Cardiac fibroblast (primary cell): ENCODE measurements around the gene RMDN2.
A peak's percentile ranks its signal among the peaks of the same experiment; 100 is the strongest.

Experiments
- DNase-seq, 2 donors: peaks; one replicate each; pipeline versions ENCODE4 v3.0.0 to v3.0.0-alpha.2; 2010; ENCODE audit warnings: low read depth in 2 of 2
- H3K4me3 ChIP-seq, 2 donors: replicated peaks in 1 of 2; 1 replicate in 1 of 2; 2 replicates in 1 of 2; pipeline ENCODE4 v1.5.1; 2011; ENCODE audit warnings: low read depth in 2 of 2, low read length in 2 of 2, mild to moderate bottlenecking in 2 of 2, moderate library complexity in 1 of 2
- TF ChIP-seq, protein P1 (sequence below): IDR thresholded peaks from one replicate; pipeline ENCODE4 v1.5.1; 2011; ENCODE audit warnings: low read depth, mild to moderate bottlenecking, low read length, inconsistent platforms

The RMDN2 gene

DNA sequence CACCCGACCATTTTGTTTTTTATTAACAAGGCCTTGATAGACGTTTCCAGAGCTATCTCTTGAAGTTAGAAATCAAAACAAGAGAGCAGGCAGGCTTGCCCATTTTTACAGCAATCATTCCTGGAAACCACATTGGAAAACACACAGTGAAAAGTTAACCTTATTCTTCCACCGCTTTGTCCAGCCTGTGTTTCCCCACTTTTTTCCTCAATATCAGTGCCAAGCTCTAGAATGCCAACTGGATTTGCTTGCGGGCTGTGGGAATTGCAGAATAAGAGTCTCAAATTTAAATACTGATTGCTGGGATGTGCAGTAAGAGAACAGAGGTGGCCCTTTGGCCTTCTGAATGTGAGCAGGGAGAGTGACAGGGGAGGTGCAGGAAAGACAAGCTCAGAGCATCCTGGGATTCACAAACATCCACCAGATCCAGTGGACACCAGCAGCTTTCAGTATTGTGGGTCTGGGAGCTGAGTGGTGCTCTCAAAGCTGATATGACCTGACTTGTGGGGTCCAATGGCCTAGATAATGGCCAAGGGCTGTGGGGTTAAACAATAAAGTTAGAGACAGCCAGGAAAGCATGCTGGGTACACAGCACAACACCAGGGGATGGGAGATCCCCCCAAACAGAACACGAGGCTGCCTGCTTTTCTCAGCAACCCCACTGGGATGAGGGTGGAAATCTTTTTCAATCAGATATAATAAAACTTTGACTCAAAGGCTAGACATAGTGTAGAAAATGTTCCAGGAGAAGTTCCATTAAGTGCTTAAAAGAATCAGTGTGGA is 135.3 kb downstream of the RMDN2 start:
- TF ChIP-seq, protein P1, sequence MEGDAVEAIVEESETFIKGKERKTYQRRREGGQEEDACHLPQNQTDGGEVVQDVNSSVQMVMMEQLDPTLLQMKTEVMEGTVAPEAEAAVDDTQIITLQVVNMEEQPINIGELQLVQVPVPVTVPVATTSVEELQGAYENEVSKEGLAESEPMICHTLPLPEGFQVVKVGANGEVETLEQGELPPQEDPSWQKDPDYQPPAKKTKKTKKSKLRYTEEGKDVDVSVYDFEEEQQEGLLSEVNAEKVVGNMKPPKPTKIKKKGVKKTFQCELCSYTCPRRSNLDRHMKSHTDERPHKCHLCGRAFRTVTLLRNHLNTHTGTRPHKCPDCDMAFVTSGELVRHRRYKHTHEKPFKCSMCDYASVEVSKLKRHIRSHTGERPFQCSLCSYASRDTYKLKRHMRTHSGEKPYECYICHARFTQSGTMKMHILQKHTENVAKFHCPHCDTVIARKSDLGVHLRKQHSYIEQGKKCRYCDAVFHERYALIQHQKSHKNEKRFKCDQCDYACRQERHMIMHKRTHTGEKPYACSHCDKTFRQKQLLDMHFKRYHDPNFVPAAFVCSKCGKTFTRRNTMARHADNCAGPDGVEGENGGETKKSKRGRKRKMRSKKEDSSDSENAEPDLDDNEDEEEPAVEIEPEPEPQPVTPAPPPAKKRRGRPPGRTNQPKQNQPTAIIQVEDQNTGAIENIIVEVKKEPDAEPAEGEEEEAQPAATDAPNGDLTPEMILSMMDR, result no peak
- no peak overlapping the region for H3K4me3 ChIP-seq
- no peak for DNase-seq

DNA sequence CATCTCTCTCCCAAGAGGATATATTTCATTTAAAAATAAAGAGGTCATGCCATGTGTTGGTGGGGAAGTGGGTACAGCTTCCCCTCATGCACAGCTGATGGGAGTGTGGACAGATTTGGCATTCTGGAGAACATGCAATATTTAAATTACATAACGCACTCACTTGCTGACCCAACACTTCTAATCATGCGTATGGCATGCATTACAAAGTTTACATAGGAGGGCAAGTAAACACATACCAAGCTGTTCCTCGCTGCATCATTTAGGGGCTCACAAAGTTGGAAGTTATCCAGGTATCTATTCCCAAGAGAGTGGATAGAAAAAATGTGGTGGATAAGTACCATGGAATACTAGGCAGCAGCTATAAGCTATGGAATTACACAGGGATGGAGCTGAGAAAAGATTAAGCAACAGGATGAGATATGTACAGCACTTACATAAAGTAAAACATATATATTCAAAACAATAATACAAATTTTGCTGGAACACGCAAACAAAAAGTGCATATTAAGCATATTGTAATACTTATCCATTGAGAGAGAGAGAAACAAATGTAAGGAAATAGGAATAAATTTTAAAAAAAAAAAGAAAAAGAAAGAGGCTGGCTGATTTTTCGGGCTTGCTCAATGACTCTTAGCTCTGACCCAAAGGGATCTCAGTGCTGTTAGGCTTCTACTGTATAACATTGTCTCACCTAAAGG is 139.9 kb downstream of the RMDN2 start:
- DNase-seq, result peak in 1 of 2 donors; percentile 78
- H3K4me3 ChIP-seq, result no peak overlapping the region
- TF ChIP-seq, protein P1, result no peak

DNA sequence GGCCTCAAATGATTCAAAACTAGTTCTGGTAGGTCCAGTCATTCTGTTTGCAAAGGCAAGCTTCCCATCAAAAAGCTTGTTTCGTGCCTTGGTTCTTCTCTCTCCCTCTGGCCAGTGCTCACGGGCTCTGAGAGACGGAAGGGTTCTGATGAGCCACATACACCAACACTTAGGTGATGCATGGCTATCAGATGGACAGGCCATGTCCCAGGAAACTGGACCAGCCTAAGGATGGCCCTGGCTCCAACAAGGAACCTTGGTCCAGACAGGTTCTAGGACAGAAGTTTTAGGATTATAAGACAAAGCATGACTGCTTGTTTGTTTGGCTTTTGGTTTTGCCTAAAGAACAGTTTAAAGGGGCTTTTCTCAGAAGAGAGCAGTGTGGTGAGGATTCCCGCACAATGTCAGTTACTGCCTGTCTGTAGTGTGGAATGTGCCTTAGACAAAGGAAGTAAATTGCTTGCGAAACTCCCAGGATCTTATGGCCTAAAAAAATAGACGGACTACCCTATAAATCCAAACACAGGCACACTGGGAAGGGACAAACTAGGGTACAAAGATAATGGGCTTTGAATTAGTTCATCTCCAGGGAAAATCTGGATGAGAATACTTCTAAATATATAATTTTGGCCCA is 140.5 kb downstream of the RMDN2 start:
- DNase-seq, result peak; percentile 28 to 33

DNA sequence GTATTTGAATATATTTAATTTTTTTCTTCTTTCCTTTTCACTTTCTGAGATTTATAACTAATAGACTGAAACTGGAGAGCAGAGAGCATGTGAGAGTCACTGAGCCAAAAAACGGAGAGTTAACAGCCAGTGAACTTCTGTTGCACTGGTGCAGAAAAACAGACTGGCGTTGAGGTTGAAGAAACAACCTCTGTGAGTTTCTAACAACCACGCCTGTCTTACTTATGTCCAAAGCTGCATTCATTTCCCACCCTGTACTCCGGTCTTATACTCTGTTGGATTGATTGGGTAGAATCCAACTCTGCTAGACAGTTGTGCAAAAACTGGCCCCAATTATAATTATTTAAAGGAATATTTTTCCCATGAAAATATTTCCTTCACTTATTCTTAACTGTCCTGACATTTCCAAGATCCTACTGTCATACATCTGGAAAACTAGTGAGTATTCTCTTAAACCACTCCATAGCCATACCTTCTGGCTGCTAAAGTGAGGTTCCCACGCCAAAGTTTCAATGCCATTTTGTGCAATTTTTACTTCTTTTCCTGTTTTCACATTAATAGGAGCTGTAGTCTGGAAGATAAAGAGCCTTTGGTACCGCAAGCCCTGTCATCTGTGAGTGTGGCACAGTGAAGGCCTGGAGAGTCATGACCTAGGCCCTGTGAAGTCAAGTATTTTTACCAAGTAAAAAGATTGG is 141.5 kb downstream of the RMDN2 start:
- no peak overlapping the region for H3K4me3 ChIP-seq
- DNase-seq, result no peak
- TF ChIP-seq, protein P1, result no peak

More for the DNA sequence above, 140.5 kb downstream of the RMDN2 start:
- H3K4me3 ChIP-seq, result no peak overlapping the region
- TF ChIP-seq, protein P1, result no peak
